ENCODE data around the gene RPL13.

Gene RPL13

DNA sequence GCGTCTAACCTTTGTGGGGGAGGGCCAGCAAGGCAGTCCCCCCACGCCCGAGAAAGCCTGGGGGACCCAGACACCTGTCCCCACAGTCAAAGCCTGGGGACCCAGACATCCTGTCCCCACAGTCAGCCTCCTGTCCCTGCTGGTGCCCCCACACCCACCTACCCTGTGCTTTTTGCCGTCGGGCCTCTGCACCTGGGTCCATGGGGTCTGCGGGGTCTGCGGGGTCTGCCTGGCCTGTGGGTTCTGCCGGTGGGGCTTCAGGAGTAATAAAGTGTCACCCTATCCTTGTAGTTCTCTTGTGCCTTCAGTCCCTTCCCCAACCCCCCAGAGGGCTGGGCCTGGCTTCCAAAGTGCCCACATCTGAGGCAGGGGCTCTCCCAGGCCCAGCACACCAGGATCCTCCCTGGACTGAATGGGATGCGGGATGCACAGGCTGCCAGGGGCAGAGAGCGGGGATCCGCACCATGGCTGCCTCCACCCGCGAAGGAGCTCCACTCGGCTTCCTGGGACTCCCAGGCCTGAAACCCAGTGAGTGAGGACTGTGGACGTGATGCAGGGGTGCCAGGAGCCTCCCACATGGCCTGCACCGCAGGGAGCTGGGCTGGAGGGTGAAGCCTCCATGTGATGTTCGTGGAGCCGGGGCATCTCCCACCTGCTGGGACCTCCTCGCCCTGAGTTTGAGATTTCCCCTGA lies 36.6 kb downstream of the RPL13 start:
- no peak for DNase-seq

DNA sequence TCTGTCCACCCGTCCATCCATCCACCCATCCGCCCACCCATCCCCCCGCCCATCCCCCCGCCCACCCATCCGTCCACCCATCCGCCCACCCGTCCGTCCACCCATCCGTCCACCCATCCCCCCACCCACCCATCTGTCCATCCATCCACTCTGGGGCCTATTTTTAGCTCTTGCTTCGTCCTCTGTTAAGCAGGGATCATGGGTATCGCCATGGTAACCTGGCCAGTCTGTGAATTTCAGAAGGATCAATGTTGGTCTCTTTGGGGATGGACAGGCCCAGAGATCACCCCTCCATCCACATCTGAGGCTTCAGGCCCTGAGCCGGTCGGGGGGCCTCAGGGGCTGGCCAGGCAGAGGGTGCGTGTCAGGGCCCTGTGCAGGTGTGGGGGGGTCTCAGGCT lies 37.7 kb downstream of the RPL13 start:
- peak in 2 of 51 donors; percentile 9 to 10 for DNase-seq

DNA sequence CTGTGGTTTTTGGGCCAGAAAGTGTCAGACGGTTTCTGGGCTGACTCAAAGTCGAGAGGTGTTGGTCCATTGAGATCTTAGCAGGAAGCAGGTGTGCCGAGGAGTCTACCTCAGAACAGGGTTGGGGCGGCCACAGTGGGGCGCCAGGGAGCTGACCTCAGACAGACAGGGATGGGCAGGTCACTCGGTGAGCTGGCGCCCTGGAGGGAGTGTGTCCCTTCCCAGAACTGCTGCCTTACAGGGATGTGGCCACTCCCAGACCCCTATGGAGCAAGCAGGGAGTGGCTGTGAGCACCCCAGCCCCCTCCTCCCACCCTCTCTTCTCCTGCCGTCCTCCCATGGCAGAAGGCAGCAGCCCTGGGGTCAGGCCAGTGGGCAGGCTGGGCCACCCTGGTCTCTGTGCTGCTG lies 39.0 kb downstream of the RPL13 start:
- DNase-seq = peak in 1 of 51 donors; percentile 5

DNA sequence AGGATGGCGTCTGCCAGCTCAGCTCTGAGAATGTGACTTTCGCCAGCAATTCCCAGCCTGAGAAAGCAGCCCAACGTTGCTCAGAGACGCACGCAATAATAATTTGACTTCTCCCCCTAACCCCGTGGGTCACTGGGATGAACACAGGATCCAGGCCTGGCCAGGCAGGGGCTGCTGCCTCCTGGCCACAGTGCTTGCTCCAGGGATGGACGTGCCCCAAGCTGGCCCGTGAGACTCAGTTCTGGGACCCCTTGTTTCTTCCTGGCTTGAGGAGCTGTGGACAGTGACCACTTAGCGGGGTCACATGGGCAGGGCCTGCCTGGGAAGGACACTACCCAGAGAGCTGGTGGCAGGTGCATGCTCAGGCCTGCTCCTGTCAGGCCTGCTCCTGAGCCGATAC lies 39.4 kb downstream of the RPL13 start:
- no peak for DNase-seq

DNA sequence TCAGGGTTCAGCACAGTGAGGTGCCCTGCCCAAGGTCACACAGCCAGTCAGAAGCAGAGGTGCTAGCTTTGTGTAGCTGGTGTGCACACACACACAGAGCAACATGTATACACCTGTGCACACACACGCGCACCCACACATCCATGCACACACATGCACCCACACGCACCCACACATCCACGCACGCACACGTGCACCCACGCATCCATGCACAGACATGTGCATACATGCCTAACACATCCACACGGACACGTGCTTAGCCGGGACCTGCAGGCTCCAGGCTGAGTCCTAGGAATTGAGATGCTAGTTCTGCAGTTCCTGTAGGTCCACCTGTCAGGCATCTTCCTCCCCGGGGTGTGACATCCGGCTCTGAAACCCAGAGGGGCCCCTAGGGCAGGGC lies 39.9 kb downstream of the RPL13 start:
- DNase-seq = no peak

DNA sequence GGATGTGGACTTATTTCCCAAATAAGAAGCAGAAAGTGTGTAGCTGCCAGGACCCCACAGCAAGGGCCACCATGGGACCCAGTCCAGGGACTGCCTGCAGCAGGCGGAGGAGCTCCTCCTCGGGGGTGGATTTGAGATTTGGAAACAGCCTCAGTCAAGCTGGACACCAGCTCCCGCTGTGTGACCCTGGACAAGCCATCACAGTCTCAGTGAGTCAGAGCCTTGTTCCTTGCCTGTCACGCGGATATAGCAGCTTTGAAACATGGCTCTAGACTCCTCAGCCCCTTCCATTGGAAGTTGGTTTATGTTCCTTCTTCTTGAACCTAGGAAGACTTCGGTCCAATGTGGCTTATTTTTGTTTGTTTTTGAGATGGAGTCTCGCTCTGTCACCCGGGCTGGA lies 40.5 kb downstream of the RPL13 start:
- no peak for DNase-seq

DNA sequence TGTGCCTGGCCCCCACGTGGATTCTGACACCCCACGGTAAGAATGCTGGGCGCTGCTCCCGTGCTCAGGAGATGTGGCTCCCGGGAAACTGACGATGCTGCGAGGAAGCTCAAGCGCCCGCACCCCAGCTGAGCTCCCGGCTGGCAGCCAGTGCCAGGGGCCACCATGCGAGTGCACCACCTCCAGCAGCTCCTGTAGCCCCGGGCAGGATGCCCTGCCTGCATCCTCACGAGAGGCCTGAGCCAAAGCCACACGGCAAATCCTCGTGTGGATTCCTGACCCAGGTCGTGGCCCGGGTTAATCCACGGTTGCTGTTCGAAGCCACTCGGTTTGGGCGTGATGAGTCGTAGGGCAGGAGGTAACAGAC lies 41.4 kb downstream of the RPL13 start:
- DNase-seq = no peak

DNA sequence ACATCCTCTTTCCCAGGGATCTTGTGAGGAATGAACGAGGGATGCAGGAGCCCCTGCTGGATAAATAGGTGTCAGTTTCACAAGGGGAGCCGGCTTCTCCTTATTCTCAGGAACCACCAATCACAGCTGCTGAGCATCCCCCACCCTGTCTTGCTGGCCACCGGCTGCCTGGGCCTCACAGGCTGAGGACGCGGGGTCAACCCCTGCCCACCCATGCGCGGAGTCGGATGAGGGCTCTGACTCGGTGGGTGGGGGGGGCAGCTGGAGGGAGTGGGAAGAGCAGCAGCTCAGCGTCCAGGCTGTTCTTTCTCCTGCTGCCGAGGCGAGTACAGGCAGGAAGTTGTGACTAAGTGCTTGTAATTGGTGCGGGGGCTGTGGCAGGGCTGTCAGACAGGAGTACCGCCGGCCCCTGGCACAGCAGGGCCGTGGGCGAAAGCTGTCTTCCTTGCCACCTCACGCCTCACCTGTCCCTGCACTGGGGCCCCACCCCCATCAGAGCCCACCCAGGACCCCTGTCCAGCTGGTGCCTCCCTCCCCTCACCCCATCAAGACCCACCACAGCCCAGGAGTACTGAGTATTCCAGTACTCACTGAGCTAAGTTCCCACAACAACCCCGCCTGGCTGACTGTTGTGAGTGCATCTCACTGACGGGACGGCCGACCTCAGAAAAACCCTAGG lies 41.9 kb downstream of the RPL13 start:
- peak in 15 of 51 donors; percentile 6 to 79 (median 17) for DNase-seq

DNA sequence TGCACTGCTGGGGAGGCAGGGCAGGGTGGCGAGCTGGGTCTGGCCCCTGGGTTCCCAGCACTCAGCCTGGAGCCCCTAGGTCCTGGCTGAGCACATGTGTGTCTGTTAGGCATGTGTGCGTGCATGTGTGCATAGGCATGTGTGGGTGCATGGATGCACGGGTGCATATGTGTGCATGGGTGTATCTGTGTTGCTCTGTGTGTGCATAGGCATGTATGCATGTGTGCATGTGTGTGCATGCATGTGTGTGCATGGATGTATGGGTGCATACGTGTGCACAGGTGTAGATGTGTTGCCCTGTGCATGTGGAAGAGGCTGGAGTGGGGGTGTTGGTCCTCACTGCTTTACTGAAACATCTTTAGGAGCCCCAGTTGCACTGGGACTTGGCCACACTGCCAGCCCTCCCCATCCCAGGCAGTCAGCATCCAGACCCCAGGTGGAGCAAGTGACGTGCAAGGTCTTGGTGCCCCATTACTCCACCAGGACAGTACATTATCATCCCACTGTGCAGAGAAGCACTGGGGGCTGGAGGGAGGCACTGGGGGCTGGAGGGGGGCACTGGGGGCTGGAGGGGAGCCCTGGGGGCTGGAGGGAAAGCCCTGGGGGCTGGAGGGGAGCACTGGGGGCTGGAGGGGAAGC lies 42.6 kb downstream of the RPL13 start:
- DNase-seq = no peak

DNA sequence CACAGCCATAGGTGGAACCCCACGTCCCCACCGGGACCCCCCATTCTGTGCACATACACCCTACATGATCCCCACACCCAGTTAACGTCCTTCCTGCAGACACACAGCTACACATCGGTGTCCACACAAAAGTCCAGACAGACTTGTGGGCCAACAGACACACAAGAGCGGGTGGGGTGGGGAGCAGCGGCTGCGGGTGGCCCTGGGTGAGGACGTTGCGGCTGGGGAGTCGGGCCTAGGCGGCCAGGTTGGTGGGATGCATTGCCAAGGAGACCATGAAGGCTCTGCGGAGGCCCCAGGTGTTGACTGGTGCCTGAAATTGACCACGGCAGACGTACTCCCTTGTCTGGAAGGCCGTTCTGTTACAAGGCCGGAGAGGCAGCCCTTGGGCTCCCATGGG lies 44.3 kb downstream of the RPL13 start:
- DNase-seq = no peak

DNA sequence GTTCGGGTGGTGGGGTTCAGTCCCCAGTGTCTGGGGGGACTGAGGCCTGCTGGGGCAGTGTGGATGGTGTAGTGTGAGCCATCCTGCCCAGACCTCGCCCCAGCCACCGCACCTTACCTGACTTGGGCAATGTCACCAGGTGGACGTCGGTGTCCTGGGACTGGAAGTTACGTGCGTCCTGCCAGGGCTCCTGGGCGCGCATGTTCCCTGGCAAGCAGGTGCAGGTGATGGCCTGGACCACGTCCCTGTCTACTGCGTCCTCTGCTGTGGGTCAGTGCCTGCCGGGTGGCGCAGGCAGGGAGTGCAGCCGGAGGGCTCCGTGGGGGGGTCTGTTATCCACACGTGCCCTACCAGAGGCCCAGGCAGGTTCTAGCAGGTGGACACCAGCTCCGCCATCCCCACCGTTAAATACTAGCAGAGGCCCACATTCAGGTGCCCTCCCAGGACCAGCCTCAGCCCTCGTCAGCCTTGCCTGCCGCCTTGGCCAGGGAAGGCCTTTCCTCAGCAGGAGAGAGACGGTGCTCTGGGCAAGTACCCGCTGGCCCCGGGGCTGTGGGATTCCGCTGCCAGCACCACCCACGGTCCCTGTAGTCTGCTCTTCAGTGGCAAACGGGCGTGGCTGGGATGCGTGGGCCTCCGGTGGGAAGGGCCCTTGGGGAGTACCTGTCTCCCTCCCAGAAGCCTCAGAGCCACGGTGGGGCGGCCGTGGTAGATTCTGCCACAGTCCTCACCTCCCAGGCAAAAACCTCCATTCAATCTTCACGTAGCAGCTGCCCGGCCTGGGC lies 44.9 kb downstream of the RPL13 start:
- no peak for DNase-seq

DNA sequence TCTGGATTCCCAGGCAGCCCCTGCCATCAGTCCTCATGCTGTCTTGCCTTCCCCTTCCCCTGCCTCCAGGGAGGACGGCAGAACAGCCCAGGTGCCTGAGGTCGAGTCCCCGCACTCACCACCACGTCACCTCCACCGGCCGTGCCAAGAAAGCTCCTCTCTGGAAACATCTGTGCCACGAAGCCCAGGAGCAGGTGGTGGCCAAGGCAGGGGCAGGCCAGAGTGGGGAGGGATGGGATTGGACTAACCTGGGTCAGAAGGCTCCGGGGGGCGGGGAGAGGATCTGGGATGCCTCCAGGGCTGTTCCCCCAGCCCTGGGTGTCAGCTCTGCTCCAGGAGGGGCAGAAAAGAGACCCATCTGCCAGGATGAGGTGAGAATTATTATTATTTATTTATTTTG lies 45.5 kb downstream of the RPL13 start:
- no peak for DNase-seq

DNA sequence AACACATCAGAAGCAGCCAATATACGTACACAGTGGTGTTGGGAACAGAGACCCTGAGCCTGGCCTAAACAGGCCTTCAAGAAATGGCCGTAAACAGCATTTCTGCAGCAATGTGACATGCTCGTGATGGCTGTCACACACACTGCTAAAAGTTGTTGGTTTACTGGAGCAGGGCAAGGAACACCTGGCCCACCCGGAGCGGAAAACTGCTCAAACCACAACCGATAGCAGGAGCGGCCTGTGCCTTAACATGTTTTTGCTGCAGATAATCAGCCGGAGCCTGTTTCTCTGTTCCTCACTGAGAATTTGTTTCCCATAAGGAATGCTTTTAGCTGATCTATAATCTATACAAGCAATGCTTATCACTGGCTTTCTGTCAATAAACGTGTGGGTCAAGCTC lies 47.0 kb downstream of the RPL13 start:
- DNase-seq = no peak

DNA sequence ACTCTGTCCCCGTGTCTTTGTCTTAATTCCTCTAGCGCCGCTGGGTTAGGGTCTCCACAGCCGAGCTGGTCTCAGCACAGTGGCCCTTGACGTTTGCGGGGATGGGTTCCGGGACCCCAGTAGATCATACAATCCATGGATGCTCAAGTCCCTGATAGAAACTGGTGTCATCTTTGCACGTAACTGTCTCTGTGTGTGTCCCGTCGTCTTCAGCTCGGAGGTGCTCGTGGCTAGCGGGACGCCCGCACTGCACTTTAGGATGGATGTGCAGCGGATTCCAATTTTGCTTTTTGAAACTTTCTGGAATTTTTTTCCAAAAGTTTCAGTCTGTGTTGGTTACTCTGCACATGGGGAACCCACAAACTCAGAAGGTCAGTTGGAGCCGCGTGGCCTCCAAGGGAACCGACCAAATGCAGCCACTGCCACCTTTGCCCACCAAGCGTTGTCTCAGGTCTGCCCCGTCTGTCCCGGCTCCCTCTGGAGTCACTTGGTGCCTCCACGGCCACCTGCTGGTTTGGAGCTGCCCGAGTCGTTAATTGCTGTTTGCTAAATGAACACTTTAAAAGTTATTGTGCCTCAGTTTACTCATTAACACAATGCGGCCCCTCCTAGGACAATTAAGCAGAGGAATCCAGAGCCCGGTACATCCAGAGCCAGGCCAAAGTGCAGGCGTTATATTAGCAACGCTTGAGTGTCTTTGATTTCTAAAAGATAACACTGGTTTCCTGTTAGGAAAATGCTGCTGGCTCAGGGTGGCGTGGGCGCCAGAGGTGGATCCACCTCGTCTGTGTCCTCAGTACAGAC lies 47.7 kb downstream of the RPL13 start:
- DNase-seq = no peak

DNA sequence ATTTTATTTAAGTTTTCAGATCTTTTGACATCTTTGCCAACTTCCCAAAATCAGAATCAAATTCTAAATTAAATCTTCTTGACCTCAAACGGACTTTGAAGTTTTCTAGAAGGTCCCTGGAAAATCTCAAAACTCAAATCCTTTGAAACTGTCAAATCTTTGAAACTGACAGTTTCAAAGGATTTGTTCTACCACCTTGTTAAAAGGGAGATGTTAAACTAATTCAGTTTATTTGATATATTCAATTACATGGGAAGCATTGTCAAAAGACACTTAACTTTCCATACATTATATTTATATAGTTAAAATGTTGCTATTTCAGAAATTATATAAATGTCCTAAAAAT lies 49.6 kb downstream of the RPL13 start:
- DNase-seq = no peak

DNA sequence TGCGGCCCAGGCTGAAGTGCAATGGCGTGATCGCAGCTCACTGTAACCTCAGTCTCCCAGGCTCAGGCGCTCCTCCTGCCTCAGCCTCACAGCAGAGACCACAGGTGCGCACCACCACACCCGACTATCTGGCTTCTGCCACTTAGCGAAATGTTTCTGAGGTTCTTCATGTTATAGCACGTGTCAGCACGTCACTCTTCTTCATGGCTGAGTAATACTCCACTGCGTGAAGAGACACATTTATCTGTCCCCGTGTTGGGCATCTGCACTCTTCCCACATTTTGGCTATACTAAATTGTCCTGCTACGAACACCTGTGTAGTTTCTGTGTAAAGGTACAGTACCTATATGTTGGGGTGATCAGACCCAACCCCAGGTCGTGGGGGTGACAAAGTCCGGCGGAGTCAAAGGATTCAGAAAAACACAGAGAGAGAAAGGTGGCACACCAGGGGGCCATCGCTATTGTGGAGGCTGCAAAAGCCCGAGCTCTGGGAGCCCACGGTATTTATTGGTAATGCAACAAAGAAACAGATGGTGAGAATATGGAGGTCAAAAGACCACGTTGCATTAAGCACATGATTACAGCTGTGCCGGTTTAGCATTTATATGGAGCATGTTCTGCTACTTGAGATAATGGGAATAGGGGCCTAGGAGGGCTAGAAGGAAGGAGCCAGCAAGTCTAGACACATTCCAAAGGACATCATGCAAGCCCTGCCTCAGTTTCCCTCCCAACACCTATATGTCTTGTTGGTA lies 52.1 kb downstream of the RPL13 start:
- no peak for DNase-seq

DNA sequence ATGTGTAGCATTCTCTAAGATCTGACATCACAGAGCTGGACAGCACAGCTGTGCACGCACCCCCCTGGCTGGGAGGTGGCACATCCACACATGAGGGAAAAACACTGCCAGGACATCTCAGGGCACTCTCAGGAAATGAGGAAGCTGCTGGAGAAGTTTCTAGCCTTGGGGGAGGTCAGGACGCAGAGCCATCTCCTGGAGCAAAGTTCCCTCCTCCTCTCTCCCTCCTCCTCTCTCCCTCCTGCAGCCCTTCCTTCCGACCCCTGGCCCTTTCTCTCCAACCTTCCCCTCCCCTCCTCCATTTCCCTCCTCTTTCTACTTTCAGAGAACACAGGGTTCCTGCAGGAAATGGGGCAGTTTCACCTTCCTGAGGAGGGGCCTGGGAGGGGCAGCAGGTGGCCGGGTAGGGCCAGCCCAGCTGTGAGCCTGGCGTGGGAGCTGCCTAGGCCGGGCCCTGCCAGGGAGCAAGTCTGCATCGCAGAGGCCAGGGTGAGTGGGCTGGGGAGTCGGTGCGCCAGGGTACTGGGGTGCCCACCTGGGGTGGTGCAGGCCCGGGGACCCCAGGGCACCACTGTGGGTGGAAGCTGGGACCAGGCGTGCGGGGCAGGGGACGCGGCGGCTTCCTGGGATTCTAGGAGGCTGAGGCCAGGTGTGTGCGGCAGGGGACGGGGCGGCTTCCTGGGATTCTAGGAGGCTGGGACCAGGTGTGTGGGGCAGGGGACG lies 52.9 kb downstream of the RPL13 start, which contains the start of gene DPEP1:
TSS of gene DPEP1 (plus strand) at position 412 of the 723 bp plus-strand sequence. CDS start 16,769 bp downstream, outside the sequence.
- no peak for DNase-seq

DNA sequence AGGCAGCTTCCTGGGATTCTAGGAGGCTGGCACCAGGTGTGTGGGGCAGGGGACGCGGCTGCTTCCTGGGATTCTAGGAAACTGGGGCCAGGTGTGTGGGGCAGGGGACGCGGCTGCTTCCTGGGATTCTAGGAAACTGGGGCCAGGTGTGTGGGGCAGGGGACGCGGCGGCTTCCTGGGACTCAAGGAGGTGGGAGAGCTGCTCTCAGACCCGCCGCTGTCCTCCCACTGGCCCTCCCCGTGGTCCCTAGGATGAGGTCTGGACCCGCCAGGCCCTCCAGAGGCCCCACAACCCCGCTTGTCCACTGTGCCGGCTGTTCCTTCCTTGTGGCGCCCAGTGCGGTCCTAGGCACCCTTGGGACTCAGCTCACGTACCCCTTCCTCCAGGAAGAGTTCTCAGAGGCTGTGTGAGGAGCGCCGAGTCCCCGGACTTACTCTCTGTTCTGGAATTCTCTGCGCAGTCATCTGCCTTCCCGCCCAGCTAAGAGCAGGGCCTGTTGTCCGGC lies 53.5 kb downstream of the RPL13 start:
- no peak for DNase-seq
